Endodermal cell (in vitro differentiated cells): ENCODE data around the gene LRP1. TPM values are rescaled to one million over a fixed set of nuclear protein-coding genes. Genes with fewer than 3 reads are reported as not detected.
A peak's percentile ranks its signal among the peaks of the same experiment; 100 is the strongest.

Experiments used
- DNase-seq: peaks from one replicate; pipeline ENCODE4 v3.0.0-alpha.2; 2017
- H3K27ac ChIP-seq: 2 replicates; pipeline ENCODE4 v1.5.1; 2013; ENCODE audit warnings: mild to moderate bottlenecking, low read depth, low read length, moderate library complexity
- H3K27me3 ChIP-seq: 2 replicates; pipeline ENCODE4 v1.6.1; 2013; ENCODE audit warnings: mild to moderate bottlenecking, low read length, moderate library complexity; ENCODE audit not compliant: insufficient read depth, control insufficient read depth, poor library complexity, severe bottlenecking
- H3K36me3 ChIP-seq: 2 replicates; pipeline ENCODE4 v1.7.0; 2013; ENCODE audit warnings: mild to moderate bottlenecking, low read length, moderate library complexity; ENCODE audit not compliant: control insufficient read depth, insufficient read depth
- H3K4me1 ChIP-seq: one replicate; pipeline ENCODE4 v1.7.0; 2013; ENCODE audit warnings: low read length; ENCODE audit not compliant: control insufficient read depth, insufficient read depth
- H3K4me3 ChIP-seq: 2 replicates; pipeline ENCODE4 v1.5.1; 2013; ENCODE audit warnings: mild to moderate bottlenecking, low read length, moderate library complexity
- H3K9ac ChIP-seq: 2 replicates; pipeline ENCODE4 v1.6.1; 2013; ENCODE audit warnings: mild to moderate bottlenecking, low read length, moderate library complexity; ENCODE audit not compliant: poor library complexity, severe bottlenecking; ENCODE audit errors: extremely low read depth
- H3K9me3 ChIP-seq: 2 replicates; pipeline ENCODE4 v1.6.1; 2013; ENCODE audit warnings: mild to moderate bottlenecking, low read length, moderate library complexity; ENCODE audit not compliant: control insufficient read depth
- H3K27ac Mint-ChIP-seq: 2 replicates; pipeline ENCODE4 v1.8.0; 2020; ENCODE audit warnings: mixed read lengths
- H3K27me3 Mint-ChIP-seq: 2 replicates; pipeline ENCODE4 v1.8.0; 2021; ENCODE audit warnings: mild to moderate bottlenecking, mixed read lengths; ENCODE audit not compliant: insufficient read depth
- H3K36me3 Mint-ChIP-seq: 2 replicates; pipeline ENCODE4 v1.8.0; 2020; ENCODE audit warnings: low read depth, mixed read lengths
- H3K4me1 Mint-ChIP-seq: 2 replicates; pipeline ENCODE4 v1.8.0; 2020; ENCODE audit warnings: mixed read lengths
- H3K4me3 Mint-ChIP-seq: 2 replicates; pipeline ENCODE4 v1.8.0; 2020; ENCODE audit warnings: mild to moderate bottlenecking, moderate library complexity, mixed read lengths
- H3K9me3 Mint-ChIP-seq: 2 replicates; pipeline ENCODE4 v1.8.0; 2020; ENCODE audit warnings: mild to moderate bottlenecking, mixed read lengths
- WGBS, 2 experiments: methylation state at CpG; one replicate each; pipeline versions ENCODE4 v1.1.5 to v1.1.7; 2013; ENCODE audit warnings: missing lambda C conversion rate in 2 of 2, mixed read lengths in 1 of 2; ENCODE audit not compliant: insufficient coverage in 1 of 2, insufficient read length in 1 of 2; 5-methylcytosine and 5-hydroxymethylcytosine counted together
- total RNA-seq, 2 donors: library from RNA; stranded (reverse); fragmentation: NEBNext Ultra II Directional in 1 of 2; extraction: Animal tissue kit (Norgen Biotek cat#: 25700) in 1 of 2; gene quantifications; 2 replicates in 1 of 2; 3 replicates in 1 of 2; pipeline ENCODE4 v1.2.1, GENCODE V29; 2021
- TF ChIP-seq, protein P1 (sequence below): fragments of 200-600 bp; sonication (generic); conservative IDR thresholded peaks from 2 replicates; pipeline ENCODE4 v1.5.0; 2021; ENCODE audit warnings: antibody characterized with exemption, mild to moderate bottlenecking

The LRP1 gene
- total RNA-seq, 2 donors from 2014 or later = 74.5 to 87.7 TPM

- H3K9me3 Mint-ChIP-seq = no peaks in the 10 kb centered on the region
- WGBS, 2 experiments = 91 to 98% methylated on average over 4 to 5 of the region's 5 CpGs
- Histone ChIP-seq H3K36me3 (peaks cover 53% of the 10 kb centered on the region), H3K27me3 (no peaks in the 10 kb centered on the region), H3K4me1 (peaks cover 5% of the 10 kb centered on the region), H3K9me3 (no peaks in the 10 kb centered on the region), H3K9ac (no peak overlapping the region), H3K27ac (no peak overlapping the region), H3K4me3 (no peak overlapping the region)
- H3K27ac Mint-ChIP-seq = peak overlapping the region; percentile 35
- peaks cover 5% of the 10 kb centered on the region for H3K4me1 Mint-ChIP-seq
- DNase-seq = no peak
- no peak overlapping the region for H3K4me3 Mint-ChIP-seq
- TF ChIP-seq, protein P1, sequence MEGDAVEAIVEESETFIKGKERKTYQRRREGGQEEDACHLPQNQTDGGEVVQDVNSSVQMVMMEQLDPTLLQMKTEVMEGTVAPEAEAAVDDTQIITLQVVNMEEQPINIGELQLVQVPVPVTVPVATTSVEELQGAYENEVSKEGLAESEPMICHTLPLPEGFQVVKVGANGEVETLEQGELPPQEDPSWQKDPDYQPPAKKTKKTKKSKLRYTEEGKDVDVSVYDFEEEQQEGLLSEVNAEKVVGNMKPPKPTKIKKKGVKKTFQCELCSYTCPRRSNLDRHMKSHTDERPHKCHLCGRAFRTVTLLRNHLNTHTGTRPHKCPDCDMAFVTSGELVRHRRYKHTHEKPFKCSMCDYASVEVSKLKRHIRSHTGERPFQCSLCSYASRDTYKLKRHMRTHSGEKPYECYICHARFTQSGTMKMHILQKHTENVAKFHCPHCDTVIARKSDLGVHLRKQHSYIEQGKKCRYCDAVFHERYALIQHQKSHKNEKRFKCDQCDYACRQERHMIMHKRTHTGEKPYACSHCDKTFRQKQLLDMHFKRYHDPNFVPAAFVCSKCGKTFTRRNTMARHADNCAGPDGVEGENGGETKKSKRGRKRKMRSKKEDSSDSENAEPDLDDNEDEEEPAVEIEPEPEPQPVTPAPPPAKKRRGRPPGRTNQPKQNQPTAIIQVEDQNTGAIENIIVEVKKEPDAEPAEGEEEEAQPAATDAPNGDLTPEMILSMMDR = no peak
- H3K27me3 Mint-ChIP-seq = no peaks in the 10 kb centered on the region
- peaks cover 53% of the 10 kb centered on the region for H3K36me3 Mint-ChIP-seq
Measured at GRCh38 chr12:57154804-57155434, 26.6 kb downstream of the LRP1 start.

GRCh38 chr12:57156701-57157403 is 28.6 kb downstream of the LRP1 start:
- WGBS, 2 experiments = 94 to 97% methylated on average over 16 of the region's 16 CpGs
- Histone ChIP-seq H3K36me3 (peaks cover 62% of the 10 kb centered on the region), H3K4me1 (peaks cover 5% of the 10 kb centered on the region), H3K27ac (no peak overlapping the region), H3K9ac (no peak overlapping the region), H3K4me3 (no peak overlapping the region), H3K9me3 (no peaks in the 10 kb centered on the region), H3K27me3 (no peaks in the 10 kb centered on the region)
- H3K9me3 Mint-ChIP-seq = no peaks in the 10 kb centered on the region
- DNase-seq = no peak
- no peaks in the 10 kb centered on the region for H3K27me3 Mint-ChIP-seq
- no peak overlapping the region for H3K4me3 Mint-ChIP-seq
- peaks cover 5% of the 10 kb centered on the region for H3K4me1 Mint-ChIP-seq
- no peak overlapping the region for H3K27ac Mint-ChIP-seq
- H3K36me3 Mint-ChIP-seq = peaks cover 47% of the 10 kb centered on the region
- TF ChIP-seq, protein P1 = no peak

DNA sequence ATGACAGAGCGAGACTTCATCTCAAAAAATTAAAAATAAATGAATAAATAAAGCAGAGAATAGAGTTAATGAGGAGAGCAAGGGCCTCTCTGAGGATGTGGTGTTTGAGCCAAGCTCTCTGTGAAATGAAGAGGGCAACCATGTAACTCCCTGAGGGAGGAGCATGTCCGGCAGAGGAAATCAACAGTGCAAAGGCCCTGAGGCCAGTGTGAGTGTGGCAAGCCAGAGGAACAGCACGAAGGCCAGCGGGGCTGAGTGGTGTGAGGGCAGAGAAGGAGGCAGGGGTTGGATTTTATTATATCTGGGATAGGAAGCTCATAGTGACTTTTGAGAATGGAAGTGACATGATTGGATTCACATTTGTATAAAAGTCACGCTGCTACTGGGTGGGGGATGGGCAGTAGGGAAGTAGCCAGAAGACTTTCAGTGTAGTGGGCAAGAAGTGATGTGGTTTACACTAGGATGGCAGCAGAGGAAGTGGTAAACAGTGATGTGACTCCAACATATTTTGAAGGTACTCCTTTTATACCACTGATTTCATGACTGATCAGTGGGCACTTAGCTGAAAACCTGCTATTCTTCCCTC is 29.4 kb downstream of the LRP1 start:
- Mint-ChIP-seq H3K27ac (no peak overlapping the region), H3K36me3 (peaks cover 47% of the 10 kb centered on the region), H3K27me3 (no peaks in the 10 kb centered on the region), H3K4me3 (no peak overlapping the region), H3K9me3 (no peaks in the 10 kb centered on the region), H3K4me1 (peaks cover 5% of the 10 kb centered on the region)
- no peaks in the 10 kb centered on the region for H3K9me3 ChIP-seq
- H3K27me3 ChIP-seq = no peaks in the 10 kb centered on the region
- DNase-seq = no peak
- TF ChIP-seq, protein P1 = no peak
- no peak overlapping the region for H3K27ac ChIP-seq
- H3K36me3 ChIP-seq = peaks cover 70% of the 10 kb centered on the region
- no peak overlapping the region for H3K9ac ChIP-seq
- 98 to 100% methylated on average over 3 to 4 of the region's 5 CpGs for WGBS, 2 experiments
- H3K4me1 ChIP-seq = peaks cover 5% of the 10 kb centered on the region
- H3K4me3 ChIP-seq = no peak overlapping the region
